Measurements from ENCODE around the gene SLC6A1.
"Not testable (repeated sequence)": the region's sequence is repeated elsewhere in the genome, so short reads cannot be mapped to it uniquely, and the experiment has no call there.

Gene SLC6A1

DNA sequence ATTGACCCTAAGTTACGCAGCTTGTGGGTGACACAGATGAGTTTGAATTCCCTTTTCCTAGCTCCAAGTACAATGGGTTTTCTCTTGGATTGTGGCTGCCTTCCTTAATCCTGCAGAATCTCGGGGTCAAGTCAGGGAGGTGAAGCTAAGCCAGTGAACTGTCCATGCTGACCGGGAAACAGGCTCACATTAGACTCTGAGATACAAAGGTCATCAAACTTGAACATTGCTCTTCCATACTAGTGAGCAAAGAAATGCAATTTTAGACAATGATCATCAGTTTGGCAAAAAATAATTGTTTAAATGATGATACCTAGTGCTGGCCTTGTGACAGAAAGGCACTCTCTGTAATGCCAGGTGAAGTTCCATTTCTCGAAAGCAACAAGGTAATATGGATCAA, 31.6 kb downstream of the SLC6A1 start:
- no peak for DNase-seq

DNA sequence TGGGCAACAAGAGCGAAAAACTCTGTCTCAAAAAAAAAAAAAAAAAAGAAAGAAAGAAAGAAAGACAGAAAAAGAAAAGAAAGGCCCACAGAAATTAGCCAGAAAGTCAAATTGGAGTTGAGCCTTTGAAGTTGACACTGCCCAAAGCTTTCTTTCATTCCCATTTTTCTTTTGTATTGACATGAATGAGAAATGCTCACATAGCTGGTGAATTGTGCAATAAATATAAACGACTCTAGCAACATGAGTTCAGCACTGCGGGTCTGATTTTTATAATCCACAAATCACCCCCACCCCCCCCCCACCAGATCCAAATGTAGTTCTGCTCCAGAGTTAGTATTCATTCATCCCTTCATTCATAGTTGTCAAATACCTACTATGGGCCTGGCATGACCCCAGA, 37.4 kb downstream of the SLC6A1 start:
- DNase-seq = no peak

DNA sequence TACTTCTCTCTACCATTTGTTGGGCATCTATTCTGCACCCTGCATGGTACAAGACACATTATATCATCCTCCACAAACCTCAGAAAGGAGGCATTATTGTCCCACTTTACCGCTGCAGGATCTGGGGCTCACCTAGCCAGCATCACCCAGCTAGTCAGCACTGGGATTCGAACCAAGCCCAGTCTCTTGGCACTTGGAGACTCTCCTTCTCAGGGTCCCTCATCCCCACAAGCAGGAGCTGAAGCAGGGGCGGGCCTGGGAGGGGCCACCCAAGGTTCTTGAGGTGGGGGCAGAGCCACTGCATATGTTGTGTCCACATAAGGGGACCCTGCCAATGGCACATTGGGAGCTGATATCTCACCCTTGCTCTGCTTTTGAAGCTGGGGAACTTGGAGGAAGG, 41.3 kb downstream of the SLC6A1 start:
- no peak for DNase-seq

DNA sequence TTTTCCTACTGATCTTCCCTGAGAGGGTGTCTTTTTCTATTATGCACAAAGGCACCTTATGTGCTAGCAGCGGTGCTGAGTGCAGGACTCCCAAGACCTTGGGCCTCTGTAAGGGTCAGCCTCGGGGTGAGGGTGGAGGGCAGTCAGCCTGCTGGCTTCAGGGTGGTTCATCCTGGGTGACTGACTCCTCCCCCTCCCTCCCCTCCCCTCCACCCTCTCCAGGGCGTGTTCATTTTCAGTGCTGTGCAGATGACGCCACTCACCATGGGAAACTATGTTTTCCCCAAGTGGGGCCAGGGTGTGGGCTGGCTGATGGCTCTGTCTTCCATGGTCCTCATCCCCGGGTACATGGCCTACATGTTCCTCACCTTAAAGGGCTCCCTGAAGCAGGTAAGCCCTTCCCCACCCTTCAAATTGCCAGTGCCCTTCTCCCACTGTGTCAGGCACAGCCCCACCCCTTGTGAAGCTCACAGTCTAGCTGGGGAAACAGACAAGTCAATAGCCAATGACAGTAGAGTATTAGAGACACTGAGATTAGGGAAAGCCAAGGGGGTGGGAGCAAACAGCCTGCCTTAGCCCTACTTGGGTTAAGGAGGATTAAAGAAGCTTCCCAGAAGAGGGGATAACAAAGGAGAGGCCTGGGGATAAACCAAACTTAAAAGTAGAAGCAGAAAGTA, 41.9 kb downstream of the SLC6A1 start:
- DNase-seq = no peak

DNA sequence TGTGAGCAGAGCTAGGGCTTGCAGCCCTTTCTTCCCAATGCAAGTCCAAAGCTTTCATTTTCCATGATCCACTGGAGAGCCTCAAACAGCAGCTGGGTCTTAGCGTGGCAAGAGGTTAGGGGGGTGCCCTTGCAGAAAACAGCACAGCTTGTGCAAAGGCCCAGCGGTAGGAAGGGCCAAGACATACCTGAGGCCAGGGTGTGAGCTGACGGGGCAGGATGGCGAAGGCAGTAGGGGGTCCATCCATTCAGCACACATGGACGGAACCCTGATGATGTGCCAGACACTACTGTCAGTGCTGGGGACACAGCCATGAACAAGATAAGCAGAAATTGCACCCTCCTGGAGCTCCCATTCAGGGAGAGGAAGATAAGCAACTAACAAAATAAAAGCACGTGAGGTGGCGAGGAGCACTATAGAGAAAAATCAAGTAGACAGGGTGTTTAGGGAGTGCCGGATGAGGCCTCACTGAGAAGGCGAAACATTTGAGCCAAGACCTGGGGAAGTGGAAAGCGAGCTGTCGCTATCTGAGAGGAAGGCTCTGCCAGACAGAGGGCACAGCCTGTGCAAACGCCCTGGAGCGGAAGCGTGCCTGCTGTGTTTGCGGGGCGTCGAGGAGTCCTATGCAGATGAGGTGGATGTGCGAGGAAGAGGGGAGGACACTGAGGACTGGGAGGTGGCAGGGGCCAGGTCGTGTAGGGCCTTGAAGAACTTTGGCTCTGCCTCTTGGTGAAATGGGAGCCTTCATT, 43.4 kb downstream of the SLC6A1 start:
- DNase-seq = no peak

DNA sequence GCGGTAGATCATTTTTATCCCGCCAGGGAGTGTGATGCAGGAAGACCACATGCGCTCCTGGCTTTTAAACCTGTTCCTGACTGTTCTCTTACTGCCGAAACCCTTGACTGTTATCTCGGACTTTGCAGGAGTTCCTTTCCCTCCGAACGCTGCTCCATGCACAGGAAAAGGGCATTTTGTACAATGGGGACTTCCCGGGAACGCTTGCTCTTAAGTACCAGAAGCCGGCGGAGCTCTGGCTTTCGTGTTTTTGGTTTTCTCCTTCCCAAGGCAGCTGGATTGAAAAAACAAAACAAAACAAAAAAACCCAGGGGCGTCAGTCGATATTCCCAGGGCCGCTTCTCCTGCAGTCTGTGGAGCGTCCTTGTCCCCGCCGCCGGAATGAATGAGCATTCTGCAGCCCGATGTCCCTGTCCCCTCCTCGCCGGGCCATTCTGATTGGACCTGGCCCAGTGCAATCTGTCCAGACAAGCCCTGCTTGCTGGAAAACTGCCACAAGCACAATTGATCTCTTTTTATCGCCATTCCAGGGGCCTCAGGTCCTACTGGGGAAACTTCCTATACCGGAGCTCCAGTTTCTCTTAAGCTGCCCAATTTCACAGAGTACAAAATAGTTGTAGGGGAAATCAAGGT, 44.8 kb downstream of the SLC6A1 start:
- no peak for DNase-seq

DNA sequence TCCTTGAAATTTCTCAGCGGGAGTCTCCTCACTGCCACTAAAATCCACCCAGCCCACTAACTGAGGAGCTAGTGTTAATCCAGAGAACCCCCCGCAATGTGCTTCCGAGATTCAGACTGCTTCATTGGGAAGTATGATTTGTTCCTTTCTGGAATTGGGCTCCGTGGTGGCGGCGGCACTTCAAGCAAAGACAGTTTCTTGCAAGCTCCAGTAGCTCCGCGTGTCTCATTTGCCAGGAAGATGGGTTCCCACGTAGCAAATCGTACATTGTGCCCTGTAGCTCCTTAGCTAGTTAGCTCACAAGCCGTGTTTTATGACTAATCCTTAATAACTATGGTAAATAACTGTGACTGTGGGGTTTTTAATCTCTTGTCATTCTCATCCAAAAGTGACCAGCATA, 45.4 kb downstream of the SLC6A1 start:
- no peak for DNase-seq

DNA sequence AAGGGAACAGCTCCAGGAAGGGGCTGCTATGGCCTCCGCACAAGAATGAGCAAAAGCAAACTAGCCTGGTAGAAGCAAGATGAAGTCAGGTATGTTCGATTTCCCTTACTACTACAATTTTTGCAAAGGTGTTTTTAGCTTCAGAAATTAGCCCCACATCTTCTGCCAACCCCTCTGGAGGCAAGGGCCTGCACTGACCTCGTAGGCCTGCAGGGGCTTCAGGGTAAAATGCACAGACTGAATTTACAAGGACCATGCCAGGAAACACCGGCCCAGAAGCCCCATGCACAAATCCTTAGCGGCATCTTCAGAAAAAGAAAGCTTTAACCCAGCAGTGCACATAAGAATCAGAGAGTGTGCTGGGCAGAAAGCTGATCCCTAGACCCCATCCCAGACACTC, 53.0 kb downstream of the SLC6A1 start:
- no peak for DNase-seq

DNA sequence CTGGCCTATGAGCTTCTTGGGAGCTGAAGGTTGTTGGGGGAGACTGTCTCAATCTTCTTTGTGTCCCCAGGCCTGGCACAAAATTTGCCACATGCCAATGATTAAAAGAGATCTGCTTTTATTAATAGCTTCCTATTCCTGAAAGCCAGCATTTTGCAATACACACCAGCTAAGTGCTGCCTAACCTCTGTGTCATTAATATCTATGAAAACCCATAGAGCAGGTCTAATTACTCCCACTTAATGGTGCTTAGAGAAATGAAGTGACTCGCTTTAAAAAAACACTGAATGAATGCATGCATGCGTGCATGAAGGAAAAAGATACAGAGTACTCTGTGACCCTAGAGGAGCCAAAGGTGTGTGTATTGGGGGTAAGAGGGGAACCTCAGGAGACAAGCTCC, 55.0 kb downstream of the SLC6A1 start:
- DNase-seq = no peak

DNA sequence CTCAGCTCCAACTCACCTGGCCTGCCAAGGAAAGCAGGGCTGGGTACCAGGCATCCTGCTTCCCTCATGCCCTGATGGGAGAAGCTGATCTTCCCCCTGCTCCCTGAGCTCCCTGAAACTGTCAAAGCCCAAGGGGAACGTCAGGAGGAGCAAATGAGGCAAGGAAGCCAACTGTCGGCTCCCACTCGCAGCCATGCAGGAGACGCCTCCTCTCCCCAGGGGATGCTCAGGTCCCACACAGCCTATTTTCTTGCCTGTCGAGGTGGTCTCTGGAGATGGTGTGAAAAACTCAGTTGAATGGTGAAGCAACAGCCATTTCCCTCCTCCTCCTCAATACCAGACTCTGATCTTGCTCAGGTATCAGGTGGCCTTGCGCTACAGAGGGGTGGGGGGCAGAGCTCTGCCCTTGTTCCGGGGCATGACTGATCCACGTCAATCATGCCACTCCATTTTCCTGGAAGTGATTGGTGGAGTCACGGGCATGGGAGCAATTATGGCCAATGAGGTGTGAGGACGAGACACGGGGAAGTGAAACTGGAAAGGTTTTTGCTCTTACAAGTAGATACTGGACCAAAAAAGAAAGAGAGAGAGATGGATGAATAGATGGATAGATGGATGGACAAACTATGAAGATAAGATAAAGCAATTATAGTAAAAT, 58.2 kb downstream of the SLC6A1 start:
- DNase-seq = no peak

DNA sequence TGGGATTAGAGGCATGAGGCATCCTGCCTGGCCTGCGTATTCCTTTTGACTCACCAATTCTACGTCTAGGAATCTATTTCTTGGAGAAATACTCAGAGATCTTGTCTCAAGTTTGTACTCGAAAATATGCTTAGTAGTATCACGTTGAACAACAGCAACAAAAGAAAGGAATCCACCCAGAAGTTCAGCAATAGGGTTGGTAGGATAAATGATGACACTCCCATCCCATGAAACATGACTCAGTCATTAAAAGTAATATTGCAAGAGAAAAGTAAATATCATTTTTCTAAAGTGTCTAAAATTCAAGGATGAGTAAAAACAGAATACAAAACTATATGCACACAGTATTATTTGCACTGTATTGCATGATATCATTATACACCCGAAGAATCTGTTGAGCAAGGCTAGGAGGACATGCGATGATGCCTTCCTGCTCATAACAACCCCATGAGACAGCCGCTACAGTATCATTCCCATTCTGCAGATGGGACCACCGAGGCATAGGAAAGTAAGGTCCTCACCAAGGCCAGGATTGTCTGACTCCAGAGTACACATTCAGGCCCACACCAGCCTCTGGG, 61.5 kb downstream of the SLC6A1 start:
- DNase-seq = no peak

DNA sequence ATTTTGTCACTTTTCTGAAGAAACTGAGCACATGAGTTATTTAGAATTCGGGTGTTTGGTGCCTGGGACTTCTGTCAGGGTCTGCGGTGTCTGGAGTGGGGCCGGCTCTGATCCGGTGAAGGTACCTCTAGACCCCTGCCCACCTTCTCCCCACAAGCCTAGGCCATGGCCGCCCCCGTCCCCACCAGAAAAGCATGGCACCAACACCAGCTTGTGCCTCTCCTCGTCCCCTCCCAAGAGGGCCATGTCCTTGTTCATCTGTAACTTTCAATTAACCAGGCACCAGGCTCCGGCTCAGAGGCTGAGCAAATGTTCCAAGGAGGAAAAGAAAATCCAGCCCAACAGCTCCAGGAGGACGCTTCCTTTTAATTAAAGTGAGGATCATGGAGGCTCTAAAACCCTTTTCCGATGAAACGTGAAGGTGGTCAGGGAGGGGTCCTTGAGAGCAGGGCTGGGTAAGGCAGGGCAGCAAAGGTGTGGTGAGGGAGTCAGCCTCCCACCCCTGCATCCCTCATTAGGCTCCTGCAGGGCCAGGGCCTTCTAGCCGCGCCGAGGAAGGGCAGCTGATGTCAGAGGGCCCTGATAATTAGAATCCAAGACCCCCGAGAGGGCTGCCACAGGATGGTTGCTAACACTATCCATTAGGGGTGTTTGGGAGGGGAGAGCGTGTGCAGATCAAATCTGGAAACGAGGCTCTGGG, 62.3 kb downstream of the SLC6A1 start:
- DNase-seq = no peak

DNA sequence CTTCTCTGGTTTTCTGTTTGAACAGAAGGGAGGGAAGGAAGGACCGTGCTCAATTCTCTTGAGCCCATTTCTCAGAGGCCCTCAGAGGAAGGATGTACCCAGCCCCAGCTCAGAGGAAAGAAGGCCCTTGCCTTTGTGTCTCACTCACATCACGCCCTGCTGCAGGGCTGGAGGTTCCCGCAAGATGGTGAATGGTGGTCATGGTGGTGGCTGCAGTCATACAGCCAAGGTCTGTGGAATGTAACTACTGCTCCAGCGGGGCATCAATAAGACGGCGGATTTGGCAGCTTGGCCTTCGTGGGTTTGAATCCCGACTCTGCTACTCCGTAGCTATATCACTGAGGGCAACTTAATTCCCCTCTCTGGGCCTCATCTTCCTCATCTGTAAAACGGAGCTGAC, 62.9 kb downstream of the SLC6A1 start:
- DNase-seq = no peak

DNA sequence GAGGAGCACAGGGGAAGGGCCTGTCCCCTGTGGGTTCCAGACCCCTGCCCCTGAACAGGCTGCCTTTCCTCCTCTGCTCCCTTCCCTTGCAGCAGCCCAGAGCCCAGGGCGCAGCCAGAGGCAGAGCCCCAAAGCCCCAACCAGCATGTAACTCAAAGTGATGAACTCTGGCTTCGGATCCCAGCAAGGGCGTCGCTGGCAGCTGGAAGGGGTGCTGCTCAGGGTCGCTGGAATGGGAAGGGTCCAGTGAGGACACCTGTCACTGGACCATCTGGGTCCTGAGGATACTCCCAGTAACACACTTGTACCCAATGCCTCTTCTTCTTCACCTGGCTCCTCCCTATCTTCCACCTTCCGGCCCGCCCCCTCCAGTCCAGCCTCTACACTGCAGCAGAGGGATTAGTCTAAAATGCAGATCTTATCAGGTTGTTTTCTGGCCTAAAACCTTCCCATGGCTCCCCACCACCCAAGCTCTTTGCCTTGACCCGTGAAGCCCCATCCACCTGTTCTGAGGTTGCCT, 64.0 kb downstream of the SLC6A1 start:
- no peak for DNase-seq

DNA sequence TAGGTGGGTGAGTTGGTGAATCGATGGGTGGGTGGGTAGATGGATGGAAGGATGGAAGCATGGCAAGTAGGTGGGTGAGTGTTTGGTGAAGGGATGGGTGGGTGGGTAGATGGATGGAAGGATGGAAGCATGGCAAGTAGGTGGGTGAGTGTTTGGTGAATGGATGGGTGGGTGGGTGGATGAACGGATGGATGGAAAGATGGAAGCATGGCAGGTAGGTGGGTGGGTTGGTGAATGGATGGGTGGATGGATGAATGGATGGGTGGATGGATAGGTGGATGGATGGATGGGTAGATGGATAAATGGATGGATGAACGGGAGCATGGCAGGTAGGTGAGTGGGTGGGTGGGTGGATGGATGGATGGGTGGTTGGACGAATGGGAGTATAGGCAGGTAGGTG, 65.1 kb downstream of the SLC6A1 start:
- no peak for DNase-seq

DNA sequence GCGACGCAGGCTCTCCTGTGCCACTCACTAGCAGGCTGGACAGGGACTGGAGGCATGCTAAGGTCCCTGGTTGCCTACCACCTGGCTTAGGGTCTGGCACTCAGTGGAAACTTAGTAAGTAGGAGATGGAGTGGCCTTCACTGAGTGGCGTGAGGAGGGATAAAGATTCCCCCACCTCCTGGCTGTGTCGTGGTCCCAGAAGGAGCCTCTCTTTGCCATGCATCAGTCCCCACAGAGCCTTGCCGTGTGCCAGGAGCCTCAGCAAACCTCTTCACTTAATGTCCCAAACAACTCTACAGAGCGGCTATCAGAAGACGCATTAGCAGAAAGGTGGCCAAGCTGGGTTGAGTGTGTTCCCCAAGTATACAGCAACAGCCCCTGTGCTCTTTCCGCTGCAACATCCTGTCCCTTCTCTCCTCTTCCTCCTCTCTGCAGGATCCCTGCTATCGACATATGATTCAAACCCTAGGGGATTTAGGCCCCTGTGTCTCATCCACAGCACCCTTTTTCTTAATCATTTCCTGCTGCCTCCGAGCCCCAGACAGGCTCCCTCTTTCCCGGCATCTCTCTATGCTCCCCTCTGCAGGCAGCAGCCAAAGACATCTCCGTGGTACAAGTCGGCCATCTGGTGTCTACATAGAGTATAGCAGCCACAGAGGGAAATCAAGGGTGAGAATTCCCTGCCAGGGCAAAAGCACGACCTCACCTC, 66.7 kb downstream of the SLC6A1 start:
- DNase-seq = peak; percentile 76

DNA sequence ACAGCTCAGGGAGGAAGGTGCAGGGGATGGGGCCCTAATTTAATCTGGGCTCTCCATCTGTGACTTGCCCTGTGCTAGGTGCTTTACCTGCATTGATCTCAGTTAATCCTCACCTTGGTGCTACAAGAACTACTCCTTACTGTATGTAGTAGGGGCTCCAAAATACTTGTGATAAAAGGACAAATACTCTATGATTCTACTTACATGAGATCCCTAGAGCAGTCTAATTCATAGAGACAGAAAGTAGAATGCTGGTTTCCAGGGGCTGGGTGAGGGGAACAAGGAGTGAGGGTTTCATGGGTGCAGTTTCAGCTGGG, 67.2 kb downstream of the SLC6A1 start:
- no peak for DNase-seq

DNA sequence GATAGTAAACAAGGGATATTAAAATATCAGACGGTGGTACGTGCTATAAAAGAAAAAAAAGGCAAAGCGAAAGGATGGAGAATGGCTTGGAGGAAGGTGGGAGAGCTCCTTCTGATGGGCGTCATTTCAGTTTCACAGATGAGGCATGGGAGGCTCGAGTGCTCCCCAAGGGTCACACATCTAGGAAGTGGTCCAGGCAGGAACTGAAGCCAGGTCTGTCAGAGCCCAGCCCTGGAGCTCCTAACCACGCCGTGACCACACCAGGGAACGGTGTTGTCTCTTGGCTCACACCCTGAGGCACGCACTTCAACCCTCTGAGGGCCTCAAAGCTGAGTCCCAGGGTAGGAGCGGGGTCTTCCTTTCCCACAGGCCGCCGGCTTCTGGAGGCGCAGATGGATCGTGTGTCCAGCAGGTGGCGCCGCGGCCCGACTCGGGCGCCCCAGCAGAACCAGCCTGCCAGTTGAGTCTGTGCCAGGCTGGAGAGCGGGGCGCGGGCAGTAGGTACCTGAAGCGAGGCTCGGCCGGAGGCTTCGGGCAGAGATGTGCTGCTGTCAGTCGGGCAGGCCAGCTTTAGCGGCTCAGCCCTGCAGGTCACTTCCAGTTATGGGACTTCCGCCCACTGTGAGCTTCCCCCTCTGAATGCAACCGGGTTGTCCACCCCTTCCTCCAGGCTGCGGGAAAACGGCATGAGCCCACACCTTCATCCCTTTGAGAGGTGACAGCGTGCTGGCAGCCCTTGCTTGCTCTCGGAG, 68.1 kb downstream of the SLC6A1 start:
- peak; percentile 64 for DNase-seq

DNA sequence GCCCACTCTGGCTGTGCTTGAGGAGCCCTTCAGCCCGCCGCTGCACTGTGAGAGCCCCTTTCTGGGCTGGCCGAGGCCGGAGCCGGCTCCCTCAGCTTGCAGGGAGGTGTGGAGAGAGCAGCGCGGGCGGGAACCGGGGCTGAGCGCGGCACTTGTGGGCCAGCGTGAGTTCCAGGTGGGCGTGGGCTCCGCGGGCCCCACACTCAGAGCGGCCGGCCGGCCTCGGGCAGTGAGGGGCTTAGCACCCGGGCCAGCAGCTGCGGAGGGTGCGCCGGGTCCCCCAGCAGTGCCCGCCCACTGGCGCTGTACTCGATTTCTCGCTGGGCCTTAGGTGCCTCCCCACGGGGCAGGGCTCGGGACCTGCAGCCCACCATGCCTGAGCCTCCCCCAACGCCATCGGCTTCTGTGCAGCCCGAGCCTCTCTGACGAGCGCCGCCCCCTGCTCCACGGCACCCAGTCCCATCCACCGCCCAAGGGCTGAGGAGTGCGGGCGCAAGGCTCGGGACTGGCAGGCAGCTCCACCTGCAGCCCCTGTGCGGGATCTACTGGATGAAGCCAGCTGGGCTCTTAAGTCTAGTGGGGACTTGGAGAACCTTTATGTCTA, 68.8 kb downstream of the SLC6A1 start:
- DNase-seq = not testable (repeated sequence)

DNA sequence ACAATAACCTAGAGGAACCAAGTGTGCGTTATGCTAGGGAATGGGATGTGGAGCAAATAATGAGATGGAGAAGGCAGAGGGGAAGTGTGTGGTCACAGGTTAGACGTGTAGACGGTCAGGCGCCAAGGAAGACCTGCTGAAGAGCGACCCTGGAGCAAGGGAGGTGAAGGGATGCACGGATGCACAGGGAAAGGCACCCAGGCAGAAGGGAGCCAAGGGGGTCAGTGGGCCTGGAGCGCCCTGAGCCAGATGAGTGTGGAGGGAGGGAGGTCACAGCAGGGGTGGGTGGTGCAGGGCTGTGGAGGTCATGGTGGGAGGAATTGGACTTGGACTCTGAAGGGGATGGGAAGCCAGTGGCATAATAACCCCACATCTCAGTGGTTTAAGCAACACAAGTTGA, 70.2 kb downstream of the SLC6A1 start:
- no peak for DNase-seq
